CD14-positive monocyte (primary cell): Measurements from ENCODE around the gene TLCD4. TPM values are rescaled to one million over a fixed set of nuclear protein-coding genes. Genes with fewer than 3 reads are reported as not detected.
A peak's percentile ranks its signal among the peaks of the same experiment; 100 is the strongest.

Source experiments
- DNase-seq, 3 donors: peaks; one replicate each; pipeline ENCODE4 v3.0.0-alpha.2; 2011 to 2022
- H2AFZ ChIP-seq: 2 replicates; pipeline ENCODE4 v1.6.0; 2012; ENCODE audit warnings: mild to moderate bottlenecking, low read depth, low read length, inconsistent platforms; ENCODE audit not compliant: insufficient read depth, poor library complexity, severe bottlenecking
- H3K27ac ChIP-seq, 2 donors: 1 replicate in 1 of 2; 2 replicates in 1 of 2; pipeline ENCODE4 v1.5.1; 2012 to 2013; ENCODE audit warnings: low read length in 2 of 2, control low read depth in 1 of 2, inconsistent platforms in 1 of 2, low read depth in 1 of 2, mild to moderate bottlenecking in 1 of 2
- H3K27me3 ChIP-seq, 2 donors: one replicate each; pipeline versions ENCODE4 v1.6.0 to v1.6.1; 2011 to 2013; ENCODE audit warnings: low read length in 2 of 2; ENCODE audit not compliant: control insufficient read depth in 2 of 2, insufficient read depth in 2 of 2
- H3K36me3 ChIP-seq, 2 donors: replicated peaks in 1 of 2; 1 replicate in 1 of 2; 2 replicates in 1 of 2; pipeline versions ENCODE4 v1.5.1 to v1.6.1; 2012 to 2013; ENCODE audit warnings: low read length in 2 of 2, control low read depth in 1 of 2, inconsistent platforms in 1 of 2, mild to moderate bottlenecking in 1 of 2; ENCODE audit not compliant: insufficient read depth in 2 of 2, control insufficient read depth in 1 of 2
- H3K4me1 ChIP-seq, 2 donors: 1 replicate in 1 of 2; 2 replicates in 1 of 2; pipeline versions ENCODE4 v1.5.1 to v1.6.1; 2012 to 2013; ENCODE audit warnings: low read length in 2 of 2, control low read depth in 1 of 2, inconsistent platforms in 1 of 2, mild to moderate bottlenecking in 1 of 2, moderate library complexity in 1 of 2; ENCODE audit not compliant: insufficient read depth in 2 of 2, control insufficient read depth in 1 of 2
- H3K4me2 ChIP-seq: replicated peaks from 2 replicates; pipeline ENCODE3; 2012; ENCODE audit warnings: low read length, moderate library complexity, mild to moderate bottlenecking; ENCODE audit not compliant: poor library complexity, severe bottlenecking; ENCODE audit errors: extremely low read depth
- H3K4me3 ChIP-seq, 3 experiments: fragments of 200-600 bp in 1 of 3; sonication (generic) in 1 of 3; replicated peaks in 1 of 3; 1 replicate in 2 of 3; 2 replicates in 1 of 3; pipeline ENCODE4 v1.5.1; 2011 to 2013; ENCODE audit warnings: low read length in 3 of 3, mild to moderate bottlenecking in 3 of 3, control low read depth in 2 of 3, low read depth in 2 of 3, inconsistent platforms in 1 of 3, moderate library complexity in 1 of 3
- H3K79me2 ChIP-seq: 2 replicates; pipeline ENCODE4 v1.6.0; 2012; ENCODE audit warnings: mild to moderate bottlenecking, control low read depth, inconsistent platforms, low read length, moderate library complexity; ENCODE audit not compliant: insufficient read depth
- H3K9ac ChIP-seq: 2 replicates; pipeline ENCODE4 v1.6.0; 2017; ENCODE audit warnings: low read length, mild to moderate bottlenecking; ENCODE audit not compliant: insufficient read depth, poor library complexity, severe bottlenecking
- H3K9me3 ChIP-seq, 2 donors: replicated peaks in 1 of 2; 1 replicate in 1 of 2; 2 replicates in 1 of 2; pipeline versions ENCODE4 v1.5.1 to v1.6.1; 2012 to 2013; ENCODE audit warnings: low read length in 2 of 2, control low read depth in 1 of 2; ENCODE audit not compliant: control insufficient read depth in 1 of 2, insufficient read depth in 1 of 2
- H4K20me1 ChIP-seq: 2 replicates; pipeline ENCODE4 v1.6.0; 2012; ENCODE audit warnings: mild to moderate bottlenecking, low read length, control low read depth, moderate library complexity; ENCODE audit not compliant: insufficient read depth
- H3K27ac Mint-ChIP-seq, 7 donors: one replicate each; pipeline ENCODE4 v1.8.0; 2020; ENCODE audit warnings: mild to moderate bottlenecking in 7 of 7, mixed read lengths in 7 of 7, moderate library complexity in 6 of 7, inconsistent platforms in 2 of 7
- H3K27me3 Mint-ChIP-seq, 3 donors: one replicate each; pipeline ENCODE4 v1.8.0; 2021 to 2022; ENCODE audit warnings: low read depth in 3 of 3, mild to moderate bottlenecking in 3 of 3, mixed read lengths in 3 of 3, moderate library complexity in 3 of 3, inconsistent platforms in 1 of 3
- H3K36me3 Mint-ChIP-seq, 2 donors: one replicate each; pipeline ENCODE4 v1.8.0; 2020; ENCODE audit warnings: mixed read lengths in 2 of 2, inconsistent platforms in 1 of 2, mild to moderate bottlenecking in 1 of 2
- H3K4me1 Mint-ChIP-seq: one replicate; pipeline ENCODE4 v1.8.0; 2020; ENCODE audit warnings: mild to moderate bottlenecking, mixed read lengths
- H3K4me3 Mint-ChIP-seq, 2 donors: one replicate each; pipeline ENCODE4 v1.8.0; 2020; ENCODE audit warnings: mild to moderate bottlenecking in 2 of 2, mixed read lengths in 2 of 2, moderate library complexity in 1 of 2
- H3K9me3 Mint-ChIP-seq, 7 donors: one replicate each; pipeline ENCODE4 v1.8.0; 2020 to 2022; ENCODE audit warnings: mixed read lengths in 7 of 7, mild to moderate bottlenecking in 6 of 7, moderate library complexity in 6 of 7, inconsistent platforms in 2 of 7
- CTCF ChIP-seq: fragments of 200-600 bp; IDR thresholded peaks from one replicate; pipeline ENCODE4 v1.8.0; 2022; ENCODE audit warnings: antibody characterized with exemption, mild to moderate bottlenecking
- WGBS: methylation state at CpG from one replicate; pipeline ENCODE4 v1.1.5; 2013; ENCODE audit warnings: missing lambda C conversion rate; ENCODE audit not compliant: insufficient coverage; 5-methylcytosine and 5-hydroxymethylcytosine counted together
- intact Hi-C, 2 donors: fragments of 100-400 bp; cut with micrococcal nuclease; formaldehyde crosslinking; loops; one replicate each; pipeline versions ENCODE4 v1.15.0 to v1.15.1; 2023
- polyA plus RNA-seq, 3 donors: library from polyadenylated mRNA; depleted of rRNA in 1 of 3; unstranded in 2 of 3; stranded (reverse) in 1 of 3; fragments of 300-500 nt in 2 of 3; fragments of >200 nt in 1 of 3; fragmentation: Illumina TruSeq in 2 of 3; gene quantifications; 1 replicate in 2 of 3; 2 replicates in 1 of 3; pipeline ENCODE4 v1.2.3, GENCODE V29; 2012 to 2021

Gene TLCD4
- polyA plus RNA-seq, 3 donors = not detected

- H3K27me3 ChIP-seq = peaks cover 54 to 60% of the 10 kb centered on the region in 2 donors
- H2AFZ ChIP-seq = no peak overlapping the region
- H3K9me3 ChIP-seq = peaks cover 0 to 7% of the 10 kb centered on the region in 2 donors
- no peak overlapping the region for H3K4me2 ChIP-seq
- no peak for DNase-seq
- no peak overlapping the region for H3K9ac ChIP-seq
- H3K79me2 ChIP-seq = no peaks in the 10 kb centered on the region
- H4K20me1 ChIP-seq = no peaks in the 10 kb centered on the region
- peaks cover 12% of the 10 kb centered on the region for H3K4me1 Mint-ChIP-seq
- no peak overlapping the region for H3K4me3 ChIP-seq
- peaks cover 10 to 16% of the 10 kb centered on the region in 2 donors for H3K4me1 ChIP-seq
- intact Hi-C loops = no loop called here
- H3K36me3 ChIP-seq = no peaks in the 10 kb centered on the region
- peak overlapping the region in 1 of 2 donors; percentile 32 for H3K4me3 Mint-ChIP-seq
- H3K27me3 Mint-ChIP-seq = peaks cover 56 to 78% (median 62%) of the 10 kb centered on the region in 3 donors
- no peak overlapping the region for H3K27ac Mint-ChIP-seq
- WGBS = 54% methylated on average over 2 of the region's 3 CpGs
- peaks cover 0 to 5% of the 10 kb centered on the region in 2 donors for H3K36me3 Mint-ChIP-seq
- H3K9me3 Mint-ChIP-seq = peaks cover 0 to 17% (median 3%) of the 10 kb centered on the region in 7 donors
- H3K27ac ChIP-seq = no peak overlapping the region
- TF ChIP-seq CTCF = no peak
Observed at GRCh38 chr1:95115708-95116137, 1.4 kb upstream of the TLCD4 start.

GRCh38 chr1:95116580-95117206 is 462 bp upstream of the TLCD4 start:
- H3K4me2 ChIP-seq = peak overlapping the region; percentile 87
- peak in 2 of 3 donors; percentile 22 to 28 for DNase-seq
- Mint-ChIP-seq H3K27me3 (peaks cover 61 to 79% (median 64%) of the 10 kb centered on the region in 3 donors), H3K4me3 (peak overlapping the region; percentile 79 to 94), H3K27ac (no peak overlapping the region), H3K4me1 (peaks cover 12% of the 10 kb centered on the region), H3K36me3 (peaks cover 0 to 5% of the 10 kb centered on the region in 2 donors), H3K9me3 (peaks cover 0 to 17% (median 3%) of the 10 kb centered on the region in 7 donors)
- H3K9me3 ChIP-seq = peaks cover 0 to 7% of the 10 kb centered on the region in 2 donors
- H2AFZ ChIP-seq = peak overlapping the region; percentile 80
- peaks cover 60 to 62% of the 10 kb centered on the region in 2 donors for H3K27me3 ChIP-seq
- H3K9ac ChIP-seq = peak overlapping the region; percentile 53
- H3K27ac ChIP-seq = no peak overlapping the region
- H3K79me2 ChIP-seq = no peaks in the 10 kb centered on the region
- peaks cover 10 to 16% of the 10 kb centered on the region in 2 donors for H3K4me1 ChIP-seq
- 0% methylated on average over 11 of the region's 17 CpGs for WGBS
- peak; percentile 68 for TF ChIP-seq CTCF
- no peaks in the 10 kb centered on the region for H4K20me1 ChIP-seq
- intact Hi-C loops = no loop called here
- peak overlapping the region; percentile 38 to 78 (median 45) for H3K4me3 ChIP-seq
- no peaks in the 10 kb centered on the region for H3K36me3 ChIP-seq
